HG03103 (cell line): ENCODE results near the gene MLXIPL.
"Not testable (repeated sequence)": the region's sequence is repeated elsewhere in the genome, so short reads cannot be mapped to it uniquely, and the experiment has no call there.

Experiments
- ATAC-seq: cut with Tn5 transposase; IDR thresholded peaks from one replicate; pipeline ENCODE4 v1.9.1; 2021; ENCODE audit warnings: low read depth; ENCODE audit not compliant: unreplicated experiment

Gene MLXIPL

GRCh38 chr7:73645643-73646174 lies 21.4 kb upstream of the MLXIPL start:
- no peak for ATAC-seq

- no peak for ATAC-seq
Observed at GRCh38 chr7:73644688-73645286, 20.5 kb upstream of the MLXIPL start.

DNA sequence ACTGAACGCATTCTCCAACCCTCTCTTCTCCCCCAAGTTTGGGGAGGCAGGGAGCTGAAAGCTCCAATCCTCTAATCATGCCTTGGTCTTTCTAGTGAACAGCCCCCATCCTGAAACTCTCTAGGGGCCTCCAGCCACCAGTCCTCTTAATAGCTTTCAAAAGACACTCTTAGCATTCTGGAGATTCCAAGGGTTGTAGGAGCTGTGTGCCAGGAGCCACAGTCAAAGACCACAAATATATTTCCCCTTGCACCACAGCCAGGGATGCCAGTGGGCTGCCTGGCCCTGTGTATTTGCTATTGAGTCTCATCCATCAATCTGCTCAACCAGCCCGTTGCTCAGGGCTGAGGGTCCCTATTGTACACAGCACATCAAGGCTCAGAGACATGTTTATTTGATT lies 18.5 kb upstream of the MLXIPL start:
- ATAC-seq = no peak

DNA sequence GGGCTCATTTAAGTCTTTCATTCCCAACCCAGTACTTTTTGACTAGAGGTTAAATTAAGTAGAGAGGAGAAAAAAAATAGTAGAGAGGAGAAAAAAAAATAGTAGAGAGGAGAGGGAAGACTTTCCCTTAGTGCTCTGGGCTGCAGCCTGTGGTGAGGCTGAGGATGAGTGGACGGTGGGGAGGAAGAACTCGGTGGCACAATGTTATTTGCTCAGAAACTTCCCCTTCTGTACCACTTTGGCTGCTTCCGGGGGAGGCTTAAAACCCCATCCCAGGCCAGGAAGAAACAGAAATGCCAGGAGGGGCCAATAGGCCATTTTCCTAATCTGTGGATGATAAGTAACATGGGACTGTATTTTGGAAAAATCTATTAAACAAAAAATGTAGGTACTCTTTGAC lies 14.6 kb upstream of the MLXIPL start:
- ATAC-seq = no peak

DNA sequence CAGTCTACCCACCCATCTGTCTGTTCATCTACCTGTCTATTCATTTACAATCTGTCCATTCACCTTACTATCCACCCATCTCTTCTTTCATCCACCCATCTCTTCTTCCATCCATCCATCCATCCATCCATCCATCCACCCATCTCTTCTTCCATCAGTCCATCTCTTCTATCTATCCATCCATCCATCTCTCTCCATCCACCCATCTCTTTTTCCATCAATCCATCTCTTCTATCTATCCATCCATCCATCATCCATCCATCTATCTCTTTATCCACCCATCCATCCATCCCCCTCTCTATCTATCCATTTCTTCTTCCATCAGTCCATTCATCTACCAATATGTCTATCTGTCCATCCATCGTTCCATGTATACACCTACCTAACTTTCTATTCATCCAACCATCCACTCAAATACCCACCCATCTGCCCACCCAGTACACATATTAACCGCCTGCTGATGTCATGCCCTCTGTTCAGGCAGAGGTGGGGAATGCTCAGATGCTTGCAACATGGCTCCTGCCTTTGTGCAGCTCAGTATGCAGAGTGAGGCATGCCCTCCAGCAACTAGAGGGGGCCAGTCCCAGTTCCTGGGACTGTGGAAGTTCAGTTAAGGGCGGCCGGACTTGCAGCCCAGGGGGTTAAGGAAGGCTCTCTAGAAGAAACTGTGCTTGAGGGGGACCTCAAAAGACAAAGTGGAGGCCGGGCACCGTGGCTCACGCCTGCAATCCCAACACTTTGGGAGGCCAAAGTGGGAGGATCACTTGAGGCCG lies 11.3 kb upstream of the MLXIPL start:
- no peak for ATAC-seq

DNA sequence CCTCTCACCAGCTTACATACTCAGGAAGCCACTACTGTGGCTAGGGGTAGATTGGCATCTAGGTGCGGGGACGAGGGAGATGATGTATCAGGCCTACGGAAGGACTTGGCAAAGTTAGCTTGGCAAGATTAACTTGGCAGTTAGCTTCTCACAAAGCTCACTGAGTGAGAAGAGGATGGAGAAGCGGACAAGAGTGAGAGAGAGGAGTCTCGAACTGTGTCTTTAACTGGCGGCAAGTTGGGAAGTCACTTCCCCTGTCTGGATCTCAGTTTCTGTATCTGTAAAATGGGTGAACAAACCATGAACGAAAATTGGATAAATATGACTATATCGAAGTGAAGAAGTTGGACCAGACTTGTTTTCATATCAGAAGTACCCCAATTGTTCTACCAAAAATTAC lies 9.5 kb upstream of the MLXIPL start:
- no peak for ATAC-seq

DNA sequence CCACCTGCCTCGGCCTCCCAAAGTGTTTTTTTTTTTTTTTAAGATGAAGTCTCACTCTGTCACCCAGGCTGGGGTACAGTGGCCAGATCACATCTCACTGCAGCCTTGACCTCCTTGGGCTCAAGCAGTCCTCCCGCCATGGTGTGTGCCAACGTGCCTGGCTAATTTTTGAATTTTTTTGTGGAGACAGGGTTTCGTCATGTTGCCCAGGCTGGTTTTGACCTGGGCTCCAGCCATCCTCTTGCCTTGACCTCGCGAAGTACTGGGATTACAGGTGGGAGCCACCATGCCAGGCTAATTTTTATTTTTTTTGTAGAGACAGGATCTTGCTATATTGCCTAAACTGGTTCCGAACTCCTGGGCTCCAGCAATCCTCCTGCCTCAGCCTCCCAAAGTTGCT lies 9.0 kb upstream of the MLXIPL start:
- no peak for ATAC-seq

- ATAC-seq = no peak
Observed at GRCh38 chr7:73631558-73631957, 7.2 kb upstream of the MLXIPL start.

- no peak for ATAC-seq
Observed at GRCh38 chr7:73628504-73628903, 4.2 kb upstream of the MLXIPL start.

- no peak for ATAC-seq
Observed at GRCh38 chr7:73626814-73627213, 2.5 kb upstream of the MLXIPL start.

GRCh38 chr7:73625276-73625675 lies 954 bp upstream of the MLXIPL start:
- no peak for ATAC-seq

DNA sequence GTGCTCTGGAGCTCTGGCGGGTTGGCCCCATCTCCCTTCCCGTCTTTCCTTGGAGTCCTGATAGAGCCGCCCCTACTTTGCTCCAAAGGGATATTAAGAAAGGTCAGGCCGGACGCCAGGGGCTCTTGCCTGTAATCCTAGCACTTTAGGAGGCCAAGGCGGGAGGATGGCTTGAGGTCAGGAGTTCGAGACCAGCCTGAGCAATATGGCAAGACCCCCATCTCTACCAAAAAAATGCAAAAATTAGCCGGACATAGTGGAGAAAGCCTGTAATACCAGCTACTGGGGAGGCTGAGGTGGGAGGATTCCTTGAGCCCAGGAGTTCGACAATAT lies 313 bp upstream of the MLXIPL start:
- no peak for ATAC-seq

DNA sequence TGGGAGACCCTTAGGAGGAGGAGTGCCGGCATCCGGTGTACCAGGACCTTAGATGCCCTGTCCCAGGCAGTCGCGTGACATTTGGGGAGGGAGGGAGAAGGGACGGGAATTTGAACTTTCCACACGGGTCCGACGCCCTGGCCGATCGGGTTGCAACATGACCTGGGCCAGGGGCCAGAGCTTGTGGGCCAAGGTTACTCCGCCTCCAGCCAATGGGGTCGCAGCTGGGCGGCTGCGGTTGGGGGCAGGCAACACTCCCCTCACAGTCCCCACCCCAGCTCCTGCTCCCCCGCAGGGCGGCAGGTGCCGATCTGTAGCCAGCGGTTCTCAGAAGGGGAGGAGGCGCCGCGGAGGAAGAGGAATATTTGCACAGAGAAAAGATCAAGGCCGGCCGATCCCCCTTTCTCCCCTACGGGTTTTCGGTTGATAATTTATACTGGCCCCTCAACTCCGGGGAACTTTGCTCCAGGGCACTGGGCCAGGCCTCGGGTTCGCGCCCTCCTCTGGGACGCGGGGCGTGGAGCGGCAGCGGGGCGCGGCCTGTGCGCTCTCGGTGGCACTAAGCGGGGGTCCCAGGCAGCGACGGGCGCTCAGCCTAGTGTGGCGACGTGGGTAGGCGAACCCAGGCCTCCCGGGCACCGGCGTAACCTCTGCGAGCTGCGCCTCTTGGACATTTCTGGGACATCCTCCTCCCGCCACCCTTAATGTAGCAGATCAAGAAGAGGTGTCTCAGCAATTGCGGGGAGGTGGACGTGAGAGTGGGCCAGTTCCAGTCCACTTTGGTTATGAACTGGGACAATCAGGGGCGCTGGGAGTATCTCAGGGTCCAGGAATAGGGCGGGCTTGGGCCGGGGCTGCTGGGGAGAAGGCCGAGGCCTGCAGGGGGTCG lies 1.2 kb downstream of the MLXIPL start:
- ATAC-seq = no peak

DNA sequence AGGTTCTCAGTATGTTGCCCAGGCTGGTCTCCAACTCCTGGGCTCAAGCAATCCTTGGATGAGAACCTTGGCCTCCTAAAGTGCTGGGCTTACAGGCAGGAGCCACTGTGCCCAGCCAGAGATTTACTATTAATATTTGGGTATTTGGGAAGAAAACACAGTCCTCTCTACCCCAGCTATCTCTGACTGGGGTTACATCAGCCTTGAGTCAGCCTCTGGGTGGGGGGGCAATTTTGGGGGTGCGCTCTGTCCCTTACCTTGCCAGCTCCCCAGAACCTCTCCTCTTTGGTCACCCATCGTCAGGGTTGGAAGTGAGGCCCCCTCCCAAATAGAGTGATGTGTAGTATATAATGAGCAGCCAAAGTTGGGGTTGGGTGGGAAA lies 1.8 kb downstream of the MLXIPL start:
- no peak for ATAC-seq

DNA sequence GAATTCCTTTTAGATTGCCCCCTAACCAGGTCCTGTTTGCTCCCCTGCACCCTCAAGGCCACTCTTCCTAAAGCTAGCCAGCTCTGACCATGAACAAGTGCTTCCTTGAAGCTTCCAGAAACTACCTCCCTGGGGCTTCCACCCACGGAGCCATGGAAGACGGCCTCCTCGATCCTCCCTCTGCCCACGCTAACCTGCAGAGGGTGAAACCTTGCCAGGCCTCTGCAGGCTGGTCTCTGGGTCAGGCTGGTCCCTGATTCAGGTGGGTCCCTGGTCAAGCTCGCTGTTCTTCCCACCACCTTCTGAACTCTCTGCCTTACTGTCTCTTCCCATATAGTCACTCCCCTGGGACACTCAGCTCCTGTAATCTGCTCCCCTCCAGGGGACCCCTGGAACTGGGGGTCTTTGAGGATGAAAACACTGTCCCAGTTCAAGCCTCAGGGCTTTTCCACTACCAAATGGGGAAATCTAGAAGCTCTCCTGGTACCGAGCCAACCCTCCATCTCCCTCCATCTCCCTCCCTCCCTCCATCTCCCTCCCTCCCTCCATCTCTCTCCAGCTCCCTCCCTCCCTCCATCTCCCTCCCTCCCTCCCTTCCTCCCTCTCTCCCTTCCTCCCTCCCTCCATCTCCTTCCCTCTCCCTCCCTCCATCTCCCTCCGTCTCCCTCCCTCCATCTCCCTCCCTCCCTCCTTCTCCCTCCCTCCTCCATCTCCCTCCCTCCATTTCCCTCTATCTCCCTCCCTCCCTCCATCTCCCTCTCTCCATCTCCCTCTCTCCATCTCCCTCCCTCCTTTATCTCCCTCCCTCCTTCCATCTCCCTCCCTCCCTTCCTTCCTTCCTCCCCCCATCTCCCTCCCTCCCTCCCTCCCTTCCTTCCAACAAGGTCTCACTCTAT lies 2.9 kb downstream of the MLXIPL start:
- ATAC-seq = no peak

- not testable (repeated sequence) for ATAC-seq
Observed at GRCh38 chr7:73619394-73619793, 4.9 kb downstream of the MLXIPL start.

DNA sequence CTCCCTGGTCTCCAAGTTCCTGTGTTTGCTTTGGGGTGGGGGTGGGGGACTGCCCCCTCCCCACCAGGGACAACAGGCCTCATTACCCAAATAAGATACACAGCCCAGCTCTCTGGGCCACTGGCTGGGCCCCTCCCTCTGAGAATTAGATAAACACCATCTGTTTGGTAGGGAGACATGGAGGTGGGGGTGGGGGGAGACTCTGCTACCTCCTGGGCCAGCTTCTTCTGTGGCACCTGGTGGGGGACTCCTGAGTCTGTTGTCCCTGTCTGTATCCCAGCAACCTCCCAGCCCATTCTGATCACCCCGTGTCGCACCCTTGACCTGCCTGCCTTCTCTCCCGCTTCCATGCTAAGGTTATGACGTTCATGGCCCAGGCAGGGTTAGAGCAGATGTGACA lies 5.8 kb downstream of the MLXIPL start:
- no peak for ATAC-seq

GRCh38 chr7:73617520-73617919 lies 6.8 kb downstream of the MLXIPL start:
- ATAC-seq = not testable (repeated sequence)

- ATAC-seq = no peak
Observed at GRCh38 chr7:73615886-73616285, 8.4 kb downstream of the MLXIPL start.

DNA sequence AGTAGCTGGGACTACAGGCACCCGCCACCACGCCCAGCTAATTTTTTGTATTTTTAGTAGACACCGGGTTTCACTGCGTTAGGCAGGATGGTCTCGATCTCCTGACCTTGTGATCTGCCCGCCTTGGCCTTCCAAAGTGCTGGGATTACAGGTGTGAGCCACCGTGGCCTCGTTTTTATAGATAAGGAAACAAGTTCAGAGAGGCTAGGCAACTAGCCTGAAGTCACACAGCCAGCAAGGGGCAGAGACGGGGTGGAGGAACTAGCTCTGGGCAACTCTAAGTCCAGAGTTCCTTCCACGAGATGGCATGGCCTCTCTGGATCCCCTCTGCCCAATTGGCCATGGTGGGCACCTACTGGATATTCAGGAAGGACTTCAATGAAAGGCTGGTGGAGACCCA lies 9.4 kb downstream of the MLXIPL start:
- ATAC-seq = not testable (repeated sequence)
